ENCODE measurements around the gene ACTC1.

GRCh38 chr15:34796847-34797435 is 1.6 kb upstream of the ACTC1 start:
- TF ChIP-seq CTCF (IDR thresholded peaks at IDR 0.05) = no peak
- TF ChIP-seq POLR2A (IDR thresholded peaks at IDR 0.05) = no peak
